ENCODE data around the gene PICK1. TPM values are rescaled to one million over a fixed set of nuclear protein-coding genes. Genes with fewer than 3 reads are reported as not detected.

PICK1 gene
- total and polyA plus RNA-seq, 2 donors (not counting 3 experiments of a cell fraction or from before 2014, with no cell fraction given): 18.0 to 20.8 TPM

DNA sequence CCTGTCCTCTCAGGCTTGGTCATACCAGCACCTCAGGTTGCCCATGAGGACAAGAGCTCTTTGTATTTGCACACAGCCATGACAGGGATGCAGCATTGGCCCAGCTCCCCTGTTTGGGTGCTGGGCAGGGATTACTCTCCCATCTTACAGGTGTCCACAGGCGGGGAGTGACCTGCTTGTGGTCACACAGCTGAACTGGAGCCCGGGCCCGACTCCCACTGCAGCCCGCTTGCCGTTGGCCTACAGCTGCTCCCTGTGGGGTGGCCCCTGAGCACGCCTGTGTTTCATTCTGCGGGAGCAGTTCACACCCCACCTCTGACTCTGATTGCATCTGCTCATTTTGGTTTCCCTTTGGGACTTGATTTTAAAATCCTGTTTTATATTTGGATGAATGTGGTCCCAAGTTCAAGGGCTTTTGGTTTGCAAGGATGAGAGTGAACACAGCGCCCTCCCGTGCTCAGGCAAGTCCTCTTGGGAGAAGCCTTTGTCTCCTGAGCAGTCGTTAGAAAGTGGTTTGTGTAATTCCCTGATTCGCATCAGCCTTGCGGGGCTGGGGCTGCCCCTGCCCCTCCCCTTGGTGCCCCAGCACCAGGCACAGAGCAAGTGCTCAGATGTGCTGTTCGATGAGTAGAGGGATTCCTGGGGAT is 9.3 kb downstream of the PICK1 start:
- Histone ChIP-seq H3K9me1 (replicated peaks; ENCODE audit: control insufficient read depth, extremely low read depth, insufficient read depth, low read length) (no peaks in the 10 kb centered on the region), H3K4me1 (ENCODE audit: control insufficient read depth, extremely low read depth, insufficient read depth, low read length) (no peaks in the 10 kb centered on the region), H3K27ac (ENCODE audit: insufficient read depth, low read depth, low read length) (no peak overlapping the region), H2AFZ (ENCODE audit: low read depth, low read length) (no peak overlapping the region), H3K4me2 (ENCODE audit: insufficient read depth, low read length) (no peak overlapping the region), H3K79me2 (ENCODE audit: control insufficient read depth, insufficient read depth, low read length) (no peaks in the 10 kb centered on the region), H3K4me3 (replicated peaks in 1 of 3; ENCODE audit: insufficient read depth in 1 of 3, low read depth in 1 of 3, low read length in 3 of 3) (no peak overlapping the region), H3K9ac (replicated peaks; ENCODE audit: extremely low read depth, insufficient read depth, low read length) (no peak overlapping the region), H3K27me3 (ENCODE audit: control insufficient read depth in 2 of 2, insufficient read depth in 2 of 2, low read length in 2 of 2) (no peaks in the 10 kb centered on the region), H3K9me3 (replicated peaks; ENCODE audit: control insufficient read depth, insufficient read depth, low read length) (no peaks in the 10 kb centered on the region), H3K36me3 (ENCODE audit: control insufficient read depth in 2 of 2, extremely low read depth in 1 of 2, insufficient read depth in 2 of 2, low read length in 2 of 2) (peaks cover 0 to 13% of the 10 kb centered on the region in 2 experiments), H4K20me1 (replicated peaks; ENCODE audit: control insufficient read depth, extremely low read depth, insufficient read depth, low read length) (no peaks in the 10 kb centered on the region)
- dilution Hi-C loops (cut with MboI; ENCODE audit: extremely low pct_ligation_motif_present, low sequenced_read_pairs) (no loop called here), intact Hi-C loops (cut with micrococcal nuclease) (no loop called here)
- DNase-seq (ENCODE audit: low read depth, low spot score) (no peak), FAIRE-seq (no peak)
- ChIA-PET CTCF (interaction anchor here (3.2 kb wide), 1 partner anchor 14 kb away, joined by 16 read pairs; no protein-coding TSS in a partner anchor), POLR2A (no interaction called here)
- BruUV-seq (replicated peaks): no TSS peak
- TF ChIP-seq, protein P1, sequence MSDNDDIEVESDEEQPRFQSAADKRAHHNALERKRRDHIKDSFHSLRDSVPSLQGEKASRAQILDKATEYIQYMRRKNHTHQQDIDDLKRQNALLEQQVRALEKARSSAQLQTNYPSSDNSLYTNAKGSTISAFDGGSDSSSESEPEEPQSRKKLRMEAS (IDR thresholded peaks at IDR 0.05; ENCODE audit: insufficient read depth, insufficient read length): no peak
- TF ChIP-seq POLR2AphosphoS5 (IDR thresholded peaks at IDR 0.05; ENCODE audit: insufficient read depth, low read depth, low read length): no peak
- TF ChIP-seq FOS (IDR thresholded peaks at IDR 0.05; ENCODE audit: borderline replicate concordance, insufficient read depth, low read length): no peak
- TF ChIP-seq JUN (IDR thresholded peaks at IDR 0.05; ENCODE audit: borderline replicate concordance, insufficient read depth, insufficient read length, low read depth): no peak
- TF ChIP-seq, protein P2, sequence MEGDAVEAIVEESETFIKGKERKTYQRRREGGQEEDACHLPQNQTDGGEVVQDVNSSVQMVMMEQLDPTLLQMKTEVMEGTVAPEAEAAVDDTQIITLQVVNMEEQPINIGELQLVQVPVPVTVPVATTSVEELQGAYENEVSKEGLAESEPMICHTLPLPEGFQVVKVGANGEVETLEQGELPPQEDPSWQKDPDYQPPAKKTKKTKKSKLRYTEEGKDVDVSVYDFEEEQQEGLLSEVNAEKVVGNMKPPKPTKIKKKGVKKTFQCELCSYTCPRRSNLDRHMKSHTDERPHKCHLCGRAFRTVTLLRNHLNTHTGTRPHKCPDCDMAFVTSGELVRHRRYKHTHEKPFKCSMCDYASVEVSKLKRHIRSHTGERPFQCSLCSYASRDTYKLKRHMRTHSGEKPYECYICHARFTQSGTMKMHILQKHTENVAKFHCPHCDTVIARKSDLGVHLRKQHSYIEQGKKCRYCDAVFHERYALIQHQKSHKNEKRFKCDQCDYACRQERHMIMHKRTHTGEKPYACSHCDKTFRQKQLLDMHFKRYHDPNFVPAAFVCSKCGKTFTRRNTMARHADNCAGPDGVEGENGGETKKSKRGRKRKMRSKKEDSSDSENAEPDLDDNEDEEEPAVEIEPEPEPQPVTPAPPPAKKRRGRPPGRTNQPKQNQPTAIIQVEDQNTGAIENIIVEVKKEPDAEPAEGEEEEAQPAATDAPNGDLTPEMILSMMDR (IDR thresholded peaks at IDR 0.05; ENCODE audit: extremely low read depth in 1 of 2, insufficient read depth in 1 of 2, low read depth in 1 of 2, low read length in 2 of 2): no peak
- no peak for TF ChIP-seq EZH2 (IDR thresholded peaks at IDR 0.05; ENCODE audit: borderline replicate concordance, low read depth, low read length, severe bottlenecking)
- no peak for TF ChIP-seq MYC (IDR thresholded peaks at IDR 0.05; ENCODE audit: low read depth, low read length)
- TF ChIP-seq GATA2 (IDR thresholded peaks at IDR 0.05; ENCODE audit: insufficient read depth, insufficient read length, low read depth, low read length): no peak
- no peak for TF ChIP-seq POLR2A (IDR thresholded peaks at IDR 0.05; ENCODE audit: low read depth, low read length)
